Body of pancreas (tissue), 4 donors: ENCODE data around the gene CCL25. TPM values are rescaled to one million over a fixed set of nuclear protein-coding genes. Genes with fewer than 3 reads are reported as not detected.

ENCODE experiments used
- ATAC-seq: fragments of 150-250 bp; one replicate; pipeline ENCODE4 v1.9.1; 2016
- DNase-seq, 4 donors: peaks; one replicate each; pipeline ENCODE4 v3.0.0-alpha.2; 2019
- H3K27ac ChIP-seq, 4 donors: fragments of 200-600 bp; sonication (generic); 1 replicate in 3 of 4; 2 replicates in 1 of 4; pipeline versions ENCODE4 v1.5.1 to v1.6.1; 2016 to 2019; ENCODE audit warnings: mild to moderate bottlenecking in 1 of 4, mixed read lengths in 1 of 4, moderate library complexity in 1 of 4
- H3K27me3 ChIP-seq, 2 donors: fragments of 200-600 bp; sonication (generic); one replicate each; pipeline ENCODE4 v1.6.0; 2016; ENCODE audit warnings: mild to moderate bottlenecking in 1 of 2
- H3K36me3 ChIP-seq, 2 donors: fragments of 200-600 bp; sonication (generic); replicated peaks in 1 of 2; 2 replicates each; pipeline ENCODE4 v1.5.1; 2016; ENCODE audit warnings: low read depth in 2 of 2; ENCODE audit not compliant: insufficient read depth in 1 of 2
- H3K4me1 ChIP-seq: fragments of 200-600 bp; sonication (generic); one replicate; pipeline ENCODE4 v1.6.0; 2016
- H3K4me3 ChIP-seq, 2 donors: fragments of 200-600 bp; sonication (generic); 1 replicate in 1 of 2; 2 replicates in 1 of 2; pipeline ENCODE4 v1.5.1; 2016 to 2019
- H3K9me3 ChIP-seq, 3 donors: fragments of 200-600 bp; sonication (generic); 1 replicate in 2 of 3; 2 replicates in 1 of 3; pipeline ENCODE4 v1.5.1; 2016
- POLR2A ChIP-seq, 3 donors: fragments of 450-650 bp; IDR thresholded peaks; one replicate each; pipeline ENCODE4 v1.6.1; 2016; ENCODE audit warnings: antibody characterized with exemption in 3 of 3, mild to moderate bottlenecking in 2 of 3
- WGBS, 2 donors: methylation state at CpG; one replicate each; pipeline ENCODE4 v1.1.5; 2017; 5-methylcytosine and 5-hydroxymethylcytosine counted together
- intact Hi-C: fragments of 100-400 bp; cut with DNase I; formaldehyde crosslinking; loops from one replicate; pipeline ENCODE4 v1.15.1; 2023
- total RNA-seq, 2 donors: library from RNA; depleted of rRNA; stranded (reverse); fragments of >200 nt; gene quantifications; one replicate each; pipeline ENCODE4 v1.1.0, GENCODE V29; 2016
- TF ChIP-seq, protein P1 (sequence below), 7 experiments: fragments of 450-650 bp in 4 of 7; fragments of 200-600 bp in 3 of 7; sonication (generic) in 3 of 7; IDR thresholded peaks; one replicate each; pipeline ENCODE4 v1.5.1; 2016 to 2019; ENCODE audit warnings: antibody characterized with exemption in 7 of 7

Gene CCL25
- total RNA-seq, 2 donors from 2014 or later, result not detected

DNA sequence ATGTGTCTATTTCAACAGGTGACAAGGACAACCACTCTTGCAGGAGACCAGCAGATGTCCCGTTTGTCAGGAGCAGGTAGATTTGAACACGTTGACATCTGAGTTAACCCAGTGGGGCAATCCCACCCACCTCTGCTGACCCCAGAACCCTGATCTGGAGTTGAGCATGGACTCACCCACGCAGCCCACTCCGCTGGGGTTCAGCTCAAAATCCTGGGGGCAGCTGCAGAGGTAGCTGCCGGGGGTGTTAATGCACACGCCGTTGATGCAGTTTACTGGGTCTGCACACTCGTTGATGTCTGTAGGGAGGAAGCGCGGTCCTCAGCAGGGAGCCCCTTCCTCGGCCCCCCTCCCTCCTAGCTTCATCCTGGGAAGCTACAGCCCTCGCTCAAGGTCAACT is 56.9 kb downstream of the CCL25 start:
- intact Hi-C loops, result no loop called here
- no peaks in the 10 kb centered on the region for H3K4me1 ChIP-seq
- H3K4me3 ChIP-seq, result no peak overlapping the region
- no peak overlapping the region for H3K27ac ChIP-seq
- H3K9me3 ChIP-seq, result no peaks in the 10 kb centered on the region
- 30 to 74% methylated on average over 2 to 12 of the region's 12 CpGs for whole genome bisulfite sequencing, 2 donors
- ATAC-seq (no peak), DNase-seq (no peak)
- no peaks in the 10 kb centered on the region for H3K27me3 ChIP-seq
- TF ChIP-seq POLR2A (IDR thresholded peaks at IDR 0.05), result no peak
- H3K36me3 ChIP-seq, result no peaks in the 10 kb centered on the region

DNA sequence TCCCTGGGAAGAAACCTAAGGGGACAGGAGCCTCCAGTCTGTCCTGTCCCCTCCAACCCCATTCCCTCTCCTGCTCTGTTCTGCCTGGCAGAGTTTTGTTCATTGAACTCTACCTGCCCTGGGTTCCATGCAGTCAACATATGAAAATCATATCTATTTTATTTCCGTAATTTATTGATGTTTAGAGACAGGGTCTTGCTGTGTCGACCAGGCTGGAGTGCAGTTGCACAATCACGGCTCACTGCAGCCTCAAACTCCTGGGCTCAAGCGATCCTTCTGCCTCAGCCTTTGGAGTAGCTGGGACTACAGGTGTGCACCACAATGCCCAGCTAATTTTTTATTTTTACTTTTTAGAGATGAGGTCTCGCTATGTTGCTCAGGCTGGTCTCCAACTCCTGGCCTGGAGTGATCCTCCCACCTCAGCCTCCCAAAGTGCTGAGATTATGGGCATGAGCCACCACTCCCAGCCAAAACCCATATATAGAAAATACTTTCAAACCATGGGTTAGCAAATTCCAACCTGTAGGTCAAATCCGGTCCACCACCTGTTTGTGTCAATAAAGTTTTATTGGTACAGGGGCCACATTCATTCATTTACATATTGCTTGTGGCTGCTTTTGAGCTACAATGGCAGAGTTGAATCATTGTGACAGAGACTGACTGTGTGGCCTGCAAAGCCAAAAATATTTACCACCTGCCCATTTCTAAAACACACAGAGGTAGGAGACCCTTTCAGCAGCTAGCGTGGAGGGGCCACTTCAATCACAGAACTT is 57.5 kb downstream of the CCL25 start:
- intact Hi-C loops, result no loop called here

DNA sequence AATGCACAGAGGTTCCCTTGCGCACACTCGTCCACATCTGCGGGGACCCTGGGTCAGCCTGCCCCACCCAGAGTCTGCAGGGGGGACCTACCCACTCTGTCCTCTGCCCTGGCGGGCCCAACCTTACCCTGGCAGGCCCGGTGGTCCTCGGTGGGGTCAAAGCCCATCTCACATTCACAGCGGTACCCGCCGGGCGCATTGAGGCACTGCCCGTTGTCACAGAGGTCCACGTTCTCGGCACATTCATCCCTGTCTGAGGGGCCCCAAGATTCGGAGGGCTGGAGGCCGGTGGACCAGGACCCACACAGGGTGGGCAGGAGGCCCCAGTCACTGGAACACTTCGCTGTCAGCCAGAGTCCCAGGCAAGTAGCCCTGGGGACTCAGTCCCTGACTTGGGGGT is 58.4 kb downstream of the CCL25 start:
- Histone ChIP-seq H3K27ac (no peak overlapping the region), H3K4me1 (no peaks in the 10 kb centered on the region), H3K27me3 (no peaks in the 10 kb centered on the region), H3K36me3 (no peaks in the 10 kb centered on the region), H3K9me3 (no peaks in the 10 kb centered on the region), H3K4me3 (no peak overlapping the region)
- intact Hi-C loops, result no loop called here
- ATAC-seq (no peak), DNase-seq (no peak)
- TF ChIP-seq POLR2A (IDR thresholded peaks at IDR 0.05), result no peak
- TF ChIP-seq, protein P1, sequence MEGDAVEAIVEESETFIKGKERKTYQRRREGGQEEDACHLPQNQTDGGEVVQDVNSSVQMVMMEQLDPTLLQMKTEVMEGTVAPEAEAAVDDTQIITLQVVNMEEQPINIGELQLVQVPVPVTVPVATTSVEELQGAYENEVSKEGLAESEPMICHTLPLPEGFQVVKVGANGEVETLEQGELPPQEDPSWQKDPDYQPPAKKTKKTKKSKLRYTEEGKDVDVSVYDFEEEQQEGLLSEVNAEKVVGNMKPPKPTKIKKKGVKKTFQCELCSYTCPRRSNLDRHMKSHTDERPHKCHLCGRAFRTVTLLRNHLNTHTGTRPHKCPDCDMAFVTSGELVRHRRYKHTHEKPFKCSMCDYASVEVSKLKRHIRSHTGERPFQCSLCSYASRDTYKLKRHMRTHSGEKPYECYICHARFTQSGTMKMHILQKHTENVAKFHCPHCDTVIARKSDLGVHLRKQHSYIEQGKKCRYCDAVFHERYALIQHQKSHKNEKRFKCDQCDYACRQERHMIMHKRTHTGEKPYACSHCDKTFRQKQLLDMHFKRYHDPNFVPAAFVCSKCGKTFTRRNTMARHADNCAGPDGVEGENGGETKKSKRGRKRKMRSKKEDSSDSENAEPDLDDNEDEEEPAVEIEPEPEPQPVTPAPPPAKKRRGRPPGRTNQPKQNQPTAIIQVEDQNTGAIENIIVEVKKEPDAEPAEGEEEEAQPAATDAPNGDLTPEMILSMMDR (IDR thresholded peaks at IDR 0.05), result no peak
- WGBS, 2 donors, result 88 to 91% methylated on average over 6 to 16 of the region's 16 CpGs

More for the DNA sequence above, 57.5 kb downstream of the CCL25 start:
- Histone ChIP-seq H3K27me3 (no peaks in the 10 kb centered on the region), H3K9me3 (no peaks in the 10 kb centered on the region), H3K27ac (no peak overlapping the region), H3K4me3 (no peak overlapping the region), H3K4me1 (no peaks in the 10 kb centered on the region), H3K36me3 (no peaks in the 10 kb centered on the region)
- no peak for DNase-seq
- no peak for ATAC-seq
- 84 to 86% methylated on average over 7 of the region's 7 CpGs for WGBS, 2 donors
- TF ChIP-seq POLR2A (IDR thresholded peaks at IDR 0.05), result no peak
- TF ChIP-seq, protein P1 (IDR thresholded peaks at IDR 0.05), result no peak

DNA sequence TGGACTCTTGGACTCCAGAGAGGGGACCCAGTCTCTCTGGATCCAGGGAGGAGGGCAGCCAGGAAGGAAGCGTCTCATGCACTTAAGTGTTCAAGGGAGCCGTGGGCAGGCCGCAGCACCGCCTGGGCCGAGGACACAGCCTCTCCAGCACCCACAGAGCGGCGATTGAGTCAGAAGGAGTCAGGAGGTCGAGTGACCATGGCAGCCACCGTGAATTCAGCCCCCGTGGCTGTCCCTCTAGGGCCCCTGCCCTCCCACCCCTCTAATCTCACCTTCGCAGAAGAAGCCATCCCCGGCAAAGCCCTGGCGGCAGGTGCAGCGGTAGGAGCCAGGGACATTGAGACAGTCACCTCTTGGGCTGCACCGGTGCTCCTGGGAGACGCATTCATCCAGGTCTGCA is 58.8 kb downstream of the CCL25 start:
- intact Hi-C loops, result no loop called here
- Histone ChIP-seq H3K27ac (no peak overlapping the region), H3K4me3 (no peak overlapping the region), H3K27me3 (no peaks in the 10 kb centered on the region), H3K36me3 (no peaks in the 10 kb centered on the region), H3K9me3 (no peaks in the 10 kb centered on the region), H3K4me1 (no peaks in the 10 kb centered on the region)
- DNase-seq (no peak), ATAC-seq (no peak)
- TF ChIP-seq POLR2A (IDR thresholded peaks at IDR 0.05), result no peak
- TF ChIP-seq, protein P1 (IDR thresholded peaks at IDR 0.05), result no peak
- 76 to 86% methylated on average over 8 to 15 of the region's 16 CpGs for WGBS, 2 donors

Other genes with a start within 250 kb of the CCL25 start
- 10 to 100 TPM in 1 of 2 donors, 1 to 10 TPM in 1; 6.0 to 12.9 TPM for gene EVI5L, start 222.5 kb upstream of the CCL25 start, total RNA-seq
- 10 to 100 TPM in 1 of 2 donors, 1 to 10 TPM in 1; 1.0 to 12.9 TPM for gene PRR36, start 178.4 kb upstream of the CCL25 start, total RNA-seq
- gene LRRC8E, start 164.2 kb upstream of the CCL25 start, total RNA-seq, result 1 to 10 TPM; 2.6 to 3.4 TPM
- 10 to 100 TPM in 1 of 2 donors, 1 to 10 TPM in 1; 8.0 to 34.9 TPM for gene MAP2K7, start 148.9 kb upstream of the CCL25 start, total RNA-seq
- 1 to 10 TPM in 1 of 2 donors, not detected in 1; 9.9 TPM for gene TGFBR3L, start 137.9 kb upstream of the CCL25 start, total RNA-seq
- gene SNAPC2, start 132.4 kb upstream of the CCL25 start, total RNA-seq, result 1 to 10 TPM; 6.3 to 9.1 TPM
- gene CTXN1, start 126.6 kb upstream of the CCL25 start, total RNA-seq, result 10 to 100 TPM in 1 of 2 donors, 1 to 10 TPM in 1; 5.7 to 10.2 TPM
- gene TIMM44, start 109.1 kb upstream of the CCL25 start, total RNA-seq, result 10 to 100 TPM; 20.5 to 73.8 TPM
- gene ELAVL1, start 47.1 kb upstream of the CCL25 start, total RNA-seq, result 10 to 100 TPM in 1 of 2 donors, 1 to 10 TPM in 1; 9.3 to 15.8 TPM
- under 1 TPM in 1 of 2 donors, not detected in 1; 0.26 TPM for gene FBN3, start 96.8 kb downstream of the CCL25 start, total RNA-seq
- gene CERS4, start 156.6 kb downstream of the CCL25 start, total RNA-seq, result 10 to 100 TPM; 53.1 to 87.4 TPM